LNCaP clone FGC (cell line): ENCODE data around the gene CIT.

Experiments
- DNase-seq: peaks from one replicate; pipeline ENCODE4 v3.0.0-alpha.2; 2011; ENCODE audit warnings: low read depth
- H3K4me3 ChIP-seq: 2 replicates; pipeline ENCODE4 v1.5.1; 2011; ENCODE audit warnings: mild to moderate bottlenecking, low read depth, low read length, control low read depth
- CTCF ChIP-seq: IDR thresholded peaks from 2 replicates; pipeline ENCODE4 v1.5.1; 2012; ENCODE audit warnings: mild to moderate bottlenecking; ENCODE audit not compliant: control insufficient read depth, insufficient read depth; ENCODE audit errors: extremely low read depth

Gene CIT

GRCh38 chr12:119826661-119827445 is 50.3 kb downstream of the CIT start:
- DNase-seq, result no peak
- no peak for TF ChIP-seq CTCF
- no peak overlapping the region for H3K4me3 ChIP-seq

- no peak for DNase-seq
- no peak for TF ChIP-seq CTCF
- no peak overlapping the region for H3K4me3 ChIP-seq
Observed at GRCh38 chr12:119825262-119825661, 51.9 kb downstream of the CIT start.

- no peak for TF ChIP-seq CTCF
- no peak for DNase-seq
- H3K4me3 ChIP-seq, result no peak overlapping the region
Observed at GRCh38 chr12:119822046-119822445, 55.1 kb downstream of the CIT start.

DNA sequence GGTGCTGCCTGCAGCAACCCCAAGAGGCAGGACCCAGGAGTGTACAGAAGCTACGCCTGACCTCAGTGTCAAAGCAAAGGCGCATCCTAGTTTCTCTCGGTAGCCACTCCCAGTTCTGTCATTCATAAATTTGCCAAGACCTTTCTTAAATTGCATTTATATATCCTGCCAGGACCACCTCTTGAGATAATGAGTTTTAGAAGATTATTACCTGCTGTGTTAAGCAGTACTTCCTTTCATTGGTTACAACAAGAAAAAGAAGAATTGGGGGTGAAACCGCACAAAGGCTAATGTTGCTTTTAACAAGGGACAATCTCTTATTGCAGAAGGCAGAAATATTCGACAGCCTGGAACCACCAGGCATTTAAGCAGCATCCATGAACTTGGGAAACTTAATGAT is 57.8 kb downstream of the CIT start:
- DNase-seq, result no peak
- no peak for TF ChIP-seq CTCF
- no peak overlapping the region for H3K4me3 ChIP-seq

DNA sequence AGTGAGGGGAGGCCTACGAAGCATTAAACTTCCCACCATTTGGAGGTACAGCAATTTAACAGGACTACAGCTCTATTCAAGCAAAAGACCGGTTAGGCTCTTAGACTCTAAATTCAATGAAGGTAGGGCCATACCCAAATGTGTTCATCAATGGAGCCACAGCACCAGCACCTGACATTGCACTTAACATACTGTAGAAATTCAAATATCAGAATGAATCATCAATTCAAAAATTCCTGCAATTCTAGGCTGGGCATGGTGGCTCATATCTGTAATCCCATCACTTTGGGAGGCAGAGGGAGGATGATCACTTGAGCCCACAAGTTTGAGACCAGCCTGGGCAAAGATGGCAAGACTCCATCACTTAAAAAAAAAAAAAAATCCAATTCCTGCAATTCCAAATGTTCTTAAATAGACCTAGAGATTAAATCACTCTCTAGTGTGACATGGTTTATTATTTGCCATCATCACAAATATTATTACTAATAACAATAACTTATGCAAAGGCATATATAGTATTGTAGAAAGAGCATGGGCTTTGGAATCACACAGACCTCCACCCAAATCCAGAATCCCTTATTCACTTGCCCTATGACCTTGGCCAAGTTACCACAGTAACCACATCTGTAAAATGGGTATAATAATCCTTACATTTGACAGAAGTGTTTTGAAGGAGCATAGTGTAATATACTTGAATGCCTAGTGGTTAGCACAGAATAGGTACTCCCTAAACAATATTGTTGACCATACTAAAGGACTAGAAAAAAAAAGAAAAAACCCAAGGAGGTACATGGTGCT is 59.4 kb downstream of the CIT start:
- DNase-seq, result no peak
- no peak for TF ChIP-seq CTCF
- no peak overlapping the region for H3K4me3 ChIP-seq

DNA sequence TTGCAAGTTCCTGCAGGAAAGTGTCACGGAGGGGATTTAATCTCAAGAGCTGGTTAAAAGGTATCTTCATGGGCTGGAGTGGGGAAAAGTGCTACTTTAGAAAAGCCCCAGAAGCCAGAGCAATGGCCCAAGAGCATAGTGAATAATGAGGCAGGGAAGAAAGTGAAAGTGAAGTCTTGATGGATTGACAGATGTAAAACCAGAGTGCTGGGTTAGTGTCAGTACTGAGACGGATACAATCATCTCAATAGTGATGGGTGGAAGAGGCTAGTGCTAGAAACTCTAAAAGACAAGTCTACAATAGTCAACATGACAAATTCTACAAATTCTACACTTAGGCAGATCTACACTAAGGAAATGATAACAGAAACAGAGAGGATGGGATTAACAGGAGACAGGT is 68.1 kb downstream of the CIT start:
- H3K4me3 ChIP-seq, result no peak overlapping the region
- TF ChIP-seq CTCF, result no peak
- no peak for DNase-seq

DNA sequence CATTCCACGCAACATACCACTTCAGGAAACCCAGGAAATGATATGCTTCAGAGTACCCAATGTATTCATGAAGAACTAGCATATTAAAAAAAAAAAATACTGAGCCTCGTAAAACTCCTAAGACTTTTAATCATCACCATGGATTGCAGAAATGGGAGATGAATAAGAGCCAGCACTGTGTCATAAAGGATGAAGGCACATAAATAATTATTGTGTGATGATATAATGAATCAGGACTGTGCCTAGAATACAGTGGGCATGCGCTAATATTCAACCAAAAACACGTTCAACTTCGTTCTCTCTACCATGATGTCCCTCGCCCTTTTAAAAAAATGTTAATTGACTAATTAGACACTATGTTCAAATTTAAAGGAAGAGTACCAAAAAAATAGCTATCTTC is 68.7 kb downstream of the CIT start:
- no peak for TF ChIP-seq CTCF
- DNase-seq, result no peak
- no peak overlapping the region for H3K4me3 ChIP-seq
